Panc1 (cell line): ENCODE data around the gene PAK1. TPM values are rescaled to one million over a fixed set of nuclear protein-coding genes. Genes with fewer than 3 reads are reported as not detected.

Source experiments
- ATAC-seq: fragments of 200-7000 bp; cut with Tn5 transposase; 2 replicates; pipeline ENCODE4 v1.9.1; 2020; ENCODE audit warnings: mild to moderate bottlenecking, moderate library complexity
- BruUV-seq: library from RNA; stranded (reverse); fragments of 400-500 nt; replicated peaks from 2 replicates; lab custom pipeline; 2021; lab: Mats Ljungman, UMichigan
- CTCF ChIA-PET: fragments of 300-600 bp; sonication (Branson Sonifier 250); formaldehyde crosslinking; loops from one replicate; lab custom pipeline; 2022; ENCODE audit warnings: antibody characterized with exemption; lab: Charles Lee
- POLR2A ChIA-PET: fragments of 300-600 bp; sonication (Branson Sonifier 250); formaldehyde crosslinking; loops from one replicate; lab custom pipeline; 2022; ENCODE audit warnings: antibody characterized with exemption; lab: Charles Lee
- DNase-seq: peaks from one replicate; pipeline ENCODE4 v3.0.0-alpha.2; 2010; ENCODE audit warnings: low read depth, low spot score
- H3K27ac ChIP-seq: 2 replicates; pipeline ENCODE4 v1.5.1; 2011; ENCODE audit warnings: mild to moderate bottlenecking, low read length, inconsistent platforms
- H3K27me3 ChIP-seq: fragments of 200-500 bp; sonication (Bioruptor generic); 2 replicates; pipeline ENCODE4 v1.6.0; 2014; ENCODE audit warnings: low read length, inconsistent platforms; ENCODE audit not compliant: control insufficient read depth, insufficient read depth
- H3K36me3 ChIP-seq: fragments of 200-500 bp; sonication (Bioruptor generic); 2 replicates; pipeline ENCODE4 v1.5.1; 2014; ENCODE audit warnings: inconsistent platforms, mild to moderate bottlenecking, low read length, moderate library complexity; ENCODE audit not compliant: control insufficient read depth, insufficient read depth
- H3K4me1 ChIP-seq: 2 replicates; pipeline ENCODE4 v1.5.1; 2011; ENCODE audit warnings: inconsistent platforms, mild to moderate bottlenecking, low read length, moderate library complexity; ENCODE audit not compliant: control insufficient read depth, insufficient read depth
- H3K4me3 ChIP-seq, 2 experiments: 2 replicates each; pipeline ENCODE4 v1.5.1; 2011 to 2012; ENCODE audit warnings: low read depth in 2 of 2, low read length in 2 of 2, mild to moderate bottlenecking in 2 of 2, inconsistent platforms in 1 of 2, moderate library complexity in 1 of 2
- H3K9me3 ChIP-seq: fragments of 200-500 bp; sonication (Bioruptor generic); 2 replicates; pipeline ENCODE4 v1.5.1; 2014; ENCODE audit warnings: low read depth, mild to moderate bottlenecking, inconsistent platforms, low read length, moderate library complexity; ENCODE audit not compliant: control insufficient read depth, insufficient read depth
- CTCF ChIP-seq: fragments of 450-650 bp; IDR thresholded peaks from 2 replicates; pipeline ENCODE4 v1.5.1; 2017; ENCODE audit warnings: mild to moderate bottlenecking
- POLR2AphosphoS5 ChIP-seq: IDR thresholded peaks from 2 replicates; pipeline ENCODE4 v1.6.1; 2012; ENCODE audit warnings: mild to moderate bottlenecking, low read depth, low read length, moderate library complexity
- REST ChIP-seq, 2 experiments: IDR thresholded peaks; 2 replicates each; pipeline ENCODE4 v1.6.1; 2011 to 2012; ENCODE audit warnings: low read depth in 2 of 2, control low read depth in 1 of 2, low read length in 1 of 2, mild to moderate bottlenecking in 1 of 2, moderate library complexity in 1 of 2; ENCODE audit not compliant: insufficient read depth in 1 of 2
- SIN3A ChIP-seq: IDR thresholded peaks from 2 replicates; pipeline ENCODE4 v1.6.1; 2012; ENCODE audit warnings: low read depth, mild to moderate bottlenecking, low read length, moderate library complexity, borderline replicate concordance; ENCODE audit not compliant: insufficient read depth
- TCF7L2 ChIP-seq: IDR thresholded peaks from 2 replicates; pipeline ENCODE4 v1.6.1; 2011; ENCODE audit warnings: mild to moderate bottlenecking, low read depth, low read length, inconsistent platforms
- in situ Hi-C: cut with HindIII; loops from 2 replicates; pipeline ENCODE4 v1.10.0; 2016; ENCODE audit warnings: low sequenced_read_pairs, low pct_unique_long_range_greater_than_20kb
- intact Hi-C: fragments of 100-400 bp; cut with micrococcal nuclease; formaldehyde crosslinking; loops from one replicate; pipeline ENCODE4 v1.10.0; 2022; ENCODE audit not compliant: unreplicated experiment
- total RNA-seq: library from RNA; stranded (reverse); gene quantifications from one replicate; pipeline ENCODE4 v1.2.1, GENCODE V29; 2021; ENCODE audit not compliant: unreplicated experiment

PAK1 gene
- total RNA-seq, 1 experiment from 2014 or later = 38.2 TPM

GRCh38 chr11:77353131-77353530 is 120.8 kb downstream of the PAK1 start:
- BruUV-seq = no TSS peak
- in situ Hi-C loops = no loop called here
- no peaks in the 10 kb centered on the region for H3K9me3 ChIP-seq
- ChIA-PET CTCF (no interaction called here), POLR2A (no interaction called here)
- H3K27me3 ChIP-seq = no peaks in the 10 kb centered on the region
- intact Hi-C loops = no loop called here
- DNase-seq (no peak), ATAC-seq (no peak)
- H3K4me1 ChIP-seq = no peaks in the 10 kb centered on the region
- H3K4me3 ChIP-seq = no peak overlapping the region
- TF ChIP-seq REST (IDR thresholded peaks at IDR 0.05; ENCODE audit: insufficient read depth in 1 of 2, low read depth in 2 of 2, low read length in 1 of 2) (no peak), POLR2AphosphoS5 (no peak), TCF7L2 (no peak), SIN3A (no peak), CTCF (no peak)
- no peaks in the 10 kb centered on the region for H3K36me3 ChIP-seq
- H3K27ac ChIP-seq = no peak overlapping the region

- H3K9me3 ChIP-seq = no peaks in the 10 kb centered on the region
- CTCF ChIA-PET = no interaction called here
- intact Hi-C loops (no loop called here), in situ Hi-C loops (no loop called here)
- H3K27me3 ChIP-seq = no peaks in the 10 kb centered on the region
- no peaks in the 10 kb centered on the region for H3K4me1 ChIP-seq
- POLR2A ChIA-PET = no interaction called here
- no peak overlapping the region for H3K4me3 ChIP-seq
- TF ChIP-seq TCF7L2 (no peak), POLR2AphosphoS5 (no peak), CTCF (no peak), SIN3A (no peak), REST (IDR thresholded peaks at IDR 0.05; ENCODE audit: insufficient read depth in 1 of 2, low read depth in 2 of 2, low read length in 1 of 2) (no peak)
- no peak for DNase-seq
- BruUV-seq = no TSS peak
- no peak overlapping the region for H3K27ac ChIP-seq
- no peak for ATAC-seq
- H3K36me3 ChIP-seq = no peaks in the 10 kb centered on the region
These were observed 122.5 kb downstream of the PAK1 start for GRCh38 chr11:77351281-77351886.
